HepG2 (cell line): ENCODE measurements around the gene GART. TPM values are rescaled to one million over a fixed set of nuclear protein-coding genes. Genes with fewer than 3 reads are reported as not detected.

ENCODE experiments used
- ATAC-seq: fragments of 200-7000 bp; cut with Tn5 transposase; 3 replicates; pipeline ENCODE4 v1.9.1; 2020; ENCODE audit warnings: mild to moderate bottlenecking, moderate library complexity
- BruUV-seq: library from RNA; stranded (reverse); fragments of 400-500 nt; replicated peaks from 2 replicates; lab custom pipeline; 2021; lab: Mats Ljungman, UMichigan
- CTCF ChIA-PET: fragments of 300-600 bp; formaldehyde crosslinking; extraction: SDS; loops from one replicate; lab custom pipeline; 2021; ENCODE audit warnings: low total read pairs, inconsistent platforms, low intra/inter-chr PET ratio; lab: Yijun Ruan, JAX
- POLR2A ChIA-PET: fragments of 350-600 bp; sonication (Branson Sonifier 250); formaldehyde crosslinking; loops from one replicate; lab custom pipeline; 2020; ENCODE audit warnings: antibody characterized with exemption, inconsistent platforms; lab: Yijun Ruan, JAX
- DNase-seq: peaks from one replicate; pipeline ENCODE4 v3.0.0-alpha.2; 2015; ENCODE audit warnings: low spot score
- FAIRE-seq: peaks from 3 replicates; lab custom pipeline; 2011; peaks lifted over from hg19 to GRCh38; lab: Jason Lieb, UNC
- H2AFZ ChIP-seq: one replicate; pipeline ENCODE4 v1.6.1; 2011; ENCODE audit warnings: low read length, inconsistent platforms
- H3K27ac ChIP-seq: fragments of 300-600 bp; 3 replicates; pipeline ENCODE4 v1.8.0; 2011; ENCODE audit warnings: mixed run types, mild to moderate bottlenecking, mixed read lengths, low read length, inconsistent platforms; ENCODE audit not compliant: insufficient read depth; ENCODE audit errors: extremely low read length
- H3K27me3 ChIP-seq, 2 experiments: fragments of 200-600 bp in 1 of 2; 2 replicates in 1 of 2; 3 replicates in 1 of 2; pipeline versions ENCODE4 v1.6.0 to v1.8.0; 2011; ENCODE audit warnings: low read length in 2 of 2, mild to moderate bottlenecking in 2 of 2, moderate library complexity in 2 of 2, inconsistent platforms in 1 of 2; ENCODE audit not compliant: insufficient read depth in 2 of 2, control insufficient read depth in 1 of 2
- H3K36me3 ChIP-seq, 2 experiments: fragments of 200-600 bp in 1 of 2; replicated peaks in 1 of 2; 2 replicates in 1 of 2; 3 replicates in 1 of 2; pipeline versions ENCODE4 v1.5.1 to v1.8.0; 2011; ENCODE audit warnings: low read length in 2 of 2, inconsistent platforms in 1 of 2; ENCODE audit not compliant: insufficient read depth in 2 of 2, control insufficient read depth in 1 of 2
- H3K4me1 ChIP-seq: 2 replicates; pipeline ENCODE4 v1.5.1; 2012; ENCODE audit warnings: low read length, inconsistent platforms; ENCODE audit not compliant: insufficient read depth
- H3K4me2 ChIP-seq: 2 replicates; pipeline ENCODE4 v1.6.0; 2011; ENCODE audit warnings: low read depth, low read length, inconsistent platforms
- H3K4me3 ChIP-seq, 3 experiments: fragments of 200-600 bp in 1 of 3; sonication (generic), shearing (Covaris generic) in 1 of 3; replicated peaks in 1 of 3; 2 replicates each; pipeline ENCODE4 v1.5.1; 2011 to 2016; ENCODE audit warnings: low read length in 3 of 3, inconsistent platforms in 2 of 3, low read depth in 2 of 3, mild to moderate bottlenecking in 2 of 3, control low read depth in 1 of 3, mixed read lengths in 1 of 3; ENCODE audit not compliant: insufficient read depth in 1 of 3
- H3K79me2 ChIP-seq: one replicate; pipeline ENCODE4 v1.6.1; 2011; ENCODE audit warnings: low read length, inconsistent platforms; ENCODE audit not compliant: insufficient read depth
- H3K9ac ChIP-seq: 2 replicates; pipeline ENCODE4 v1.6.0; 2011; ENCODE audit warnings: mild to moderate bottlenecking, low read depth, low read length, inconsistent platforms; ENCODE audit not compliant: insufficient read depth
- H3K9me3 ChIP-seq: 2 replicates; pipeline ENCODE4 v1.5.1; 2012; ENCODE audit warnings: mild to moderate bottlenecking, low read length
- H4K20me1 ChIP-seq: 2 replicates; pipeline ENCODE4 v1.6.0; 2011; ENCODE audit warnings: inconsistent platforms, mild to moderate bottlenecking, low read length, moderate library complexity; ENCODE audit not compliant: insufficient read depth
- FOXO1 ChIP-seq: sonication (generic); formaldehyde crosslinking; IDR thresholded peaks from 2 replicates; pipeline ENCODE4 v1.4.0; 2020; ENCODE audit warnings: missing genetic modification reagents
- IKZF1 ChIP-seq: fragments of 450-650 bp; IDR thresholded peaks from 2 replicates; pipeline ENCODE4 v1.7.1; 2016
- JARID2 ChIP-seq: sonication (generic); formaldehyde crosslinking; IDR thresholded peaks from 2 replicates; pipeline ENCODE4 v1.8.1; 2023; ENCODE audit warnings: missing genetic modification reagents, inconsistent platforms; ENCODE audit not compliant: insufficient replicate concordance
- MAF1 ChIP-seq: sonication (generic); formaldehyde crosslinking; IDR thresholded peaks from 2 replicates; pipeline ENCODE4 v1.5.0; 2020; ENCODE audit warnings: missing genetic modification reagents, borderline replicate concordance
- MAFF ChIP-seq: IDR thresholded peaks from 2 replicates; pipeline ENCODE4 v1.6.1; 2011; ENCODE audit warnings: low read depth, low read length, improper control_type of control experiment
- ZC3H4 ChIP-seq: sonication (generic); formaldehyde crosslinking; IDR thresholded peaks from 2 replicates; pipeline ENCODE4 v1.4.0; 2020; ENCODE audit warnings: missing genetic modification reagents, borderline replicate concordance
- ZKSCAN5 ChIP-seq: sonication (generic); formaldehyde crosslinking; IDR thresholded peaks from 2 replicates; pipeline ENCODE4 v1.5.1; 2020; ENCODE audit warnings: mild to moderate bottlenecking, missing genetic modification reagents
- ZNF317 ChIP-seq: sonication (generic); formaldehyde crosslinking; IDR thresholded peaks from 2 replicates; pipeline ENCODE4 v1.5.0; 2020; ENCODE audit warnings: mild to moderate bottlenecking, missing genetic modification reagents
- ZNF343 ChIP-seq: sonication (generic); formaldehyde crosslinking; IDR thresholded peaks from 2 replicates; pipeline ENCODE4 v1.4.0; 2020; ENCODE audit warnings: mild to moderate bottlenecking, missing genetic modification reagents
- ZNF589 ChIP-seq: sonication (generic); formaldehyde crosslinking; conservative IDR thresholded peaks from 2 replicates; pipeline ENCODE4 v1.8.0; 2022; ENCODE audit warnings: mild to moderate bottlenecking, moderate library complexity, missing genetic modification reagents
- ZNF713 ChIP-seq: sonication (generic); formaldehyde crosslinking; IDR thresholded peaks from 2 replicates; pipeline ENCODE4 v1.4.0; 2020; ENCODE audit warnings: mild to moderate bottlenecking, missing genetic modification reagents
- ZNF768 ChIP-seq: sonication (generic); formaldehyde crosslinking; IDR thresholded peaks from 2 replicates; pipeline ENCODE4 v1.4.0; 2020; ENCODE audit warnings: missing genetic modification reagents
- WGBS: methylation state at CpG from one replicate; pipeline ENCODE4 v1.1.6; 2017; ENCODE audit warnings: low lambda C conversion rate; 5-methylcytosine and 5-hydroxymethylcytosine counted together
- in situ Hi-C: cut with HindIII; loops from 2 replicates; pipeline ENCODE4 v1.10.0; 2017; ENCODE audit warnings: low pct_unique_long_range_greater_than_20kb; ENCODE audit not compliant: extremely low pct_ligation_motif_present
- intact Hi-C: fragments of 100-400 bp; cut with micrococcal nuclease; formaldehyde crosslinking; loops from one replicate; pipeline ENCODE4 v1.10.0; 2022; ENCODE audit not compliant: unreplicated experiment
- polyA plus RNA-seq, 8 experiments: library from polyadenylated mRNA; depleted of rRNA in 3 of 8; stranded (reverse) in 7 of 8; unstranded in 1 of 8; fragments of >200 nt; fragmentation: Illumina TruSeq in 4 of 8; extraction: Trizol in 4 of 8; gene quantifications; 2 replicates each; pipeline versions ENCODE4 v1.2.1 to v1.2.3, GENCODE V29; 2011 to 2016; ENCODE audit warnings: low read depth in 4 of 8, missing spikeins in 1 of 8, mixed read lengths in 1 of 8; ENCODE audit not compliant: insufficient read depth in 1 of 8
- total RNA-seq, 5 experiments: library from RNA; depleted of rRNA; stranded (reverse); fragments of >200 nt; fragmentation: Illumina TruSeq; extraction: Trizol; gene quantifications; 2 replicates each; pipeline ENCODE4 v1.2.3, GENCODE V29; 2016; ENCODE audit warnings: low read depth in 1 of 5
- TF ChIP-seq, protein P1 (sequence below): sonication (generic); formaldehyde crosslinking; IDR thresholded peaks from 2 replicates; pipeline ENCODE4 v1.5.0; 2020; ENCODE audit warnings: mild to moderate bottlenecking, low read depth, missing genetic modification reagents, borderline replicate concordance
- TF ChIP-seq, protein P2 (sequence below): sonication (generic); formaldehyde crosslinking; IDR thresholded peaks from 2 replicates; pipeline ENCODE4 v1.5.0; 2020; ENCODE audit warnings: missing genetic modification reagents, mild to moderate bottlenecking, borderline replicate concordance
- TF ChIP-seq, protein P3 (sequence below): sonication (generic); formaldehyde crosslinking; conservative IDR thresholded peaks from 2 replicates; pipeline ENCODE4 v1.8.0; 2022; ENCODE audit warnings: low read depth, missing genetic modification reagents
- TF ChIP-seq, protein P4 (sequence below): sonication (generic); formaldehyde crosslinking; IDR thresholded peaks from 2 replicates; pipeline ENCODE4 v1.8.1; 2023; ENCODE audit warnings: missing genetic modification reagents, mild to moderate bottlenecking, borderline replicate concordance
- TF ChIP-seq, protein P5 (sequence below): sonication (generic); formaldehyde crosslinking; IDR thresholded peaks from 2 replicates; pipeline ENCODE4 v1.4.0; 2020; ENCODE audit warnings: low read depth, mild to moderate bottlenecking, missing genetic modification reagents
- TF ChIP-seq, protein P6 (sequence below): sonication (generic); formaldehyde crosslinking; IDR thresholded peaks from 2 replicates; pipeline ENCODE4 v1.4.0; 2020; ENCODE audit warnings: missing genetic modification reagents

GART gene
- total and polyA plus RNA-seq, 2 of the 13 experiments (the other 11 are each of a cell fraction or from before 2014, with no cell fraction given) = 17.9 to 109 TPM

DNA sequence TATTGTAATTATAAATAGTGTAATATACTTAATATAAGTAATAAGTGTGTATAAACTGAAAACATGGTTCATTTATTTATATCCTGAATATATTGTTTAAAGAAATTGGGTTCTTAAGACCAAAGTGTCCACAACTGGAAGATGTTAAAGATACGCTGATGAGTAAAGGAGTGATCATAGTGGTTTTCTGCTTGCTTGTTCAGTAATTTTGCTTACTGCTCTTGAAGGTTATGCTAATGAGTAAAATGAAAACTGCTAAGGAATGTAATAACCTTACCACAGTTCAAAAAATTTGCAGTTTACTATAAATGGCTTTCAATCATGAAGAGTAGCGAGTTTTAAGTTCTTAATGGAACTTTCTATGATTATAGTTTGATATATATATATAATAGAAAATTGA, 24.6 kb upstream of the GART start:
- intact Hi-C loops (no loop called here), in situ Hi-C loops (no loop called here)
- POLR2A ChIA-PET = no interaction called here
- no peaks in the 10 kb centered on the region; a peak in 1 of 5 replicates for H3K27me3 ChIP-seq
- H2AFZ ChIP-seq = no peak overlapping the region
- H3K9ac ChIP-seq = no peak overlapping the region
- CTCF ChIA-PET = no interaction called here
- no peaks in the 10 kb centered on the region for H4K20me1 ChIP-seq
- peaks cover 27% of the 10 kb centered on the region for H3K4me1 ChIP-seq
- DNase-seq (no peak), ATAC-seq (no peak), FAIRE-seq (no peak)
- no peak overlapping the region for H3K27ac ChIP-seq
- H3K4me2 ChIP-seq = no peak overlapping the region
- H3K4me3 ChIP-seq = no peak overlapping the region
- WGBS = 97% methylated on average over 2 of the region's 2 CpGs
- TF ChIP-seq ZNF589 (CRISPR knock-in tag) (no peak), MAFF (no peak), ZNF768 (CRISPR knock-in tag) (no peak), ZC3H4 (CRISPR knock-in tag) (no peak), ZKSCAN5 (CRISPR knock-in tag) (no peak), MAF1 (CRISPR knock-in tag) (no peak), ZNF317 (no peak), IKZF1 (no peak), FOXO1 (CRISPR knock-in tag) (no peak), JARID2 (no peak), ZNF343 (CRISPR knock-in tag) (no peak), ZNF713 (CRISPR knock-in tag) (no peak)
- TF ChIP-seq, protein P1, sequence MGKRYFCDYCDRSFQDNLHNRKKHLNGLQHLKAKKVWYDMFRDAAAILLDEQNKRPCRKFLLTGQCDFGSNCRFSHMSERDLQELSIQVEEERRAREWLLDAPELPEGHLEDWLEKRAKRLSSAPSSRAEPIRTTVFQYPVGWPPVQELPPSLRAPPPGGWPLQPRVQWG (CRISPR knock-in tag) = no peak
- TF ChIP-seq, protein P2, sequence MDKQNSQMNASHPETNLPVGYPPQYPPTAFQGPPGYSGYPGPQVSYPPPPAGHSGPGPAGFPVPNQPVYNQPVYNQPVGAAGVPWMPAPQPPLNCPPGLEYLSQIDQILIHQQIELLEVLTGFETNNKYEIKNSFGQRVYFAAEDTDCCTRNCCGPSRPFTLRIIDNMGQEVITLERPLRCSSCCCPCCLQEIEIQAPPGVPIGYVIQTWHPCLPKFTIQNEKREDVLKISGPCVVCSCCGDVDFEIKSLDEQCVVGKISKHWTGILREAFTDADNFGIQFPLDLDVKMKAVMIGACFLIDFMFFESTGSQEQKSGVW (CRISPR knock-in tag) = no peak
- TF ChIP-seq, protein P3, sequence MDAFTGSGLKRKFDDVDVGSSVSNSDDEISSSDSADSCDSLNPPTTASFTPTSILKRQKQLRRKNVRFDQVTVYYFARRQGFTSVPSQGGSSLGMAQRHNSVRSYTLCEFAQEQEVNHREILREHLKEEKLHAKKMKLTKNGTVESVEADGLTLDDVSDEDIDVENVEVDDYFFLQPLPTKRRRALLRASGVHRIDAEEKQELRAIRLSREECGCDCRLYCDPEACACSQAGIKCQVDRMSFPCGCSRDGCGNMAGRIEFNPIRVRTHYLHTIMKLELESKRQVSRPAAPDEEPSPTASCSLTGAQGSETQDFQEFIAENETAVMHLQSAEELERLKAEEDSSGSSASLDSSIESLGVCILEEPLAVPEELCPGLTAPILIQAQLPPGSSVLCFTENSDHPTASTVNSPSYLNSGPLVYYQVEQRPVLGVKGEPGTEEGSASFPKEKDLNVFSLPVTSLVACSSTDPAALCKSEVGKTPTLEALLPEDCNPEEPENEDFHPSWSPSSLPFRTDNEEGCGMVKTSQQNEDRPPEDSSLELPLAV = no peak
- TF ChIP-seq, protein P4, sequence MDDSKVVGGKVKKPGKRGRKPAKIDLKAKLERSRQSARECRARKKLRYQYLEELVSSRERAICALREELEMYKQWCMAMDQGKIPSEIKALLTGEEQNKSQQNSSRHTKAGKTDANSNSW (CRISPR knock-in tag) = no peak
- TF ChIP-seq, protein P5, sequence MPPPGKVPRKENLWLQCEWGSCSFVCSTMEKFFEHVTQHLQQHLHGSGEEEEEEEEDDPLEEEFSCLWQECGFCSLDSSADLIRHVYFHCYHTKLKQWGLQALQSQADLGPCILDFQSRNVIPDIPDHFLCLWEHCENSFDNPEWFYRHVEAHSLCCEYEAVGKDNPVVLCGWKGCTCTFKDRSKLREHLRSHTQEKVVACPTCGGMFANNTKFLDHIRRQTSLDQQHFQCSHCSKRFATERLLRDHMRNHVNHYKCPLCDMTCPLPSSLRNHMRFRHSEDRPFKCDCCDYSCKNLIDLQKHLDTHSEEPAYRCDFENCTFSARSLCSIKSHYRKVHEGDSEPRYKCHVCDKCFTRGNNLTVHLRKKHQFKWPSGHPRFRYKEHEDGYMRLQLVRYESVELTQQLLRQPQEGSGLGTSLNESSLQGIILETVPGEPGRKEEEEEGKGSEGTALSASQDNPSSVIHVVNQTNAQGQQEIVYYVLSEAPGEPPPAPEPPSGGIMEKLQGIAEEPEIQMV (CRISPR knock-in tag) = no peak
- TF ChIP-seq, protein P6, sequence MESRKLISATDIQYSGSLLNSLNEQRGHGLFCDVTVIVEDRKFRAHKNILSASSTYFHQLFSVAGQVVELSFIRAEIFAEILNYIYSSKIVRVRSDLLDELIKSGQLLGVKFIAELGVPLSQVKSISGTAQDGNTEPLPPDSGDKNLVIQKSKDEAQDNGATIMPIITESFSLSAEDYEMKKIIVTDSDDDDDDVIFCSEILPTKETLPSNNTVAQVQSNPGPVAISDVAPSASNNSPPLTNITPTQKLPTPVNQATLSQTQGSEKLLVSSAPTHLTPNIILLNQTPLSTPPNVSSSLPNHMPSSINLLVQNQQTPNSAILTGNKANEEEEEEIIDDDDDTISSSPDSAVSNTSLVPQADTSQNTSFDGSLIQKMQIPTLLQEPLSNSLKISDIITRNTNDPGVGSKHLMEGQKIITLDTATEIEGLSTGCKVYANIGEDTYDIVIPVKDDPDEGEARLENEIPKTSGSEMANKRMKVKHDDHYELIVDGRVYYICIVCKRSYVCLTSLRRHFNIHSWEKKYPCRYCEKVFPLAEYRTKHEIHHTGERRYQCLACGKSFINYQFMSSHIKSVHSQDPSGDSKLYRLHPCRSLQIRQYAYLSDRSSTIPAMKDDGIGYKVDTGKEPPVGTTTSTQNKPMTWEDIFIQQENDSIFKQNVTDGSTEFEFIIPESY (CRISPR knock-in tag) = no peak
- no peaks in the 10 kb centered on the region for H3K9me3 ChIP-seq
- H3K36me3 ChIP-seq = peaks cover 7 to 37% of the 10 kb centered on the region in 2 experiments
- peaks cover 6% of the 10 kb centered on the region for H3K79me2 ChIP-seq
- BruUV-seq = no TSS peak
